H4 (cell line): ENCODE data around the gene NUP205. TPM values are rescaled to one million over a fixed set of nuclear protein-coding genes. Genes with fewer than 3 reads are reported as not detected.
A peak's percentile ranks its signal among the peaks of the same experiment; 100 is the strongest.
"Not testable (repeated sequence)": the region's sequence is repeated elsewhere in the genome, so short reads cannot be mapped to it uniquely, and the experiment has no call there.

Experiments
- DNase-seq: peaks from one replicate; pipeline ENCODE4 v3.0.0-alpha.2; 2015; ENCODE audit warnings: low spot score
- total RNA-seq: library from RNA; depleted of rRNA; stranded (reverse); fragments of >200 nt; shearing (Covaris generic); gene quantifications from 2 replicates; pipeline ENCODE4 v1.2.3, GENCODE V29; 2014

The NUP205 gene
- total RNA-seq, 1 experiment from 2014 or later = 113 TPM

- not testable (repeated sequence) for DNase-seq
Measured at GRCh38 chr7:135667626-135668025, 109.9 kb downstream of the NUP205 start.

- not testable (repeated sequence) for DNase-seq
Measured at GRCh38 chr7:135668852-135669395, 111.2 kb downstream of the NUP205 start.

- DNase-seq = no peak
Measured at GRCh38 chr7:135669774-135670173, 112.1 kb downstream of the NUP205 start.

- DNase-seq = no peak
Measured at GRCh38 chr7:135670179-135670578, 112.5 kb downstream of the NUP205 start.

GRCh38 chr7:135672560-135673359 lies 115.0 kb downstream of the NUP205 start:
- DNase-seq = peak; percentile 83

GRCh38 chr7:135673360-135673706 lies 115.6 kb downstream of the NUP205 start:
- DNase-seq = peak; percentile 96

- peak; percentile 43 for DNase-seq
Measured at GRCh38 chr7:135678612-135679575, 121.2 kb downstream of the NUP205 start.

- DNase-seq = no peak
Measured at GRCh38 chr7:135681762-135682161, 124.0 kb downstream of the NUP205 start.

GRCh38 chr7:135682191-135682590 lies 124.5 kb downstream of the NUP205 start:
- no peak for DNase-seq

- no peak for DNase-seq
Measured at GRCh38 chr7:135683609-135684008, 125.9 kb downstream of the NUP205 start.

- no peak for DNase-seq
Measured at GRCh38 chr7:135684136-135684535, 126.4 kb downstream of the NUP205 start.

- DNase-seq = no peak
Measured at GRCh38 chr7:135684699-135685098, 127.0 kb downstream of the NUP205 start.

- no peak for DNase-seq
Measured at GRCh38 chr7:135685306-135686084, 127.8 kb downstream of the NUP205 start.

GRCh38 chr7:135687466-135687865 lies 129.7 kb downstream of the NUP205 start:
- no peak for DNase-seq

GRCh38 chr7:135690566-135690965 lies 132.8 kb downstream of the NUP205 start:
- no peak for DNase-seq

GRCh38 chr7:135692055-135692454 lies 134.3 kb downstream of the NUP205 start:
- DNase-seq = no peak

- DNase-seq = not testable (repeated sequence)
Measured at GRCh38 chr7:135692606-135693005, 134.9 kb downstream of the NUP205 start.

GRCh38 chr7:135693558-135693957 lies 135.8 kb downstream of the NUP205 start:
- no peak for DNase-seq

GRCh38 chr7:135697276-135698049 lies 139.7 kb downstream of the NUP205 start:
- DNase-seq = no peak
